ENCODE results near the gene UBR1. TPM values are rescaled to one million over a fixed set of nuclear protein-coding genes. Genes with fewer than 3 reads are reported as not detected.
"Not testable (repeated sequence)": the region's sequence is repeated elsewhere in the genome, so short reads cannot be mapped to it uniquely, and the experiment has no call there.

The UBR1 gene
- polyA plus RNA-seq, 3 donors: 4.8 to 9.8 (median 5.3) TPM

DNA sequence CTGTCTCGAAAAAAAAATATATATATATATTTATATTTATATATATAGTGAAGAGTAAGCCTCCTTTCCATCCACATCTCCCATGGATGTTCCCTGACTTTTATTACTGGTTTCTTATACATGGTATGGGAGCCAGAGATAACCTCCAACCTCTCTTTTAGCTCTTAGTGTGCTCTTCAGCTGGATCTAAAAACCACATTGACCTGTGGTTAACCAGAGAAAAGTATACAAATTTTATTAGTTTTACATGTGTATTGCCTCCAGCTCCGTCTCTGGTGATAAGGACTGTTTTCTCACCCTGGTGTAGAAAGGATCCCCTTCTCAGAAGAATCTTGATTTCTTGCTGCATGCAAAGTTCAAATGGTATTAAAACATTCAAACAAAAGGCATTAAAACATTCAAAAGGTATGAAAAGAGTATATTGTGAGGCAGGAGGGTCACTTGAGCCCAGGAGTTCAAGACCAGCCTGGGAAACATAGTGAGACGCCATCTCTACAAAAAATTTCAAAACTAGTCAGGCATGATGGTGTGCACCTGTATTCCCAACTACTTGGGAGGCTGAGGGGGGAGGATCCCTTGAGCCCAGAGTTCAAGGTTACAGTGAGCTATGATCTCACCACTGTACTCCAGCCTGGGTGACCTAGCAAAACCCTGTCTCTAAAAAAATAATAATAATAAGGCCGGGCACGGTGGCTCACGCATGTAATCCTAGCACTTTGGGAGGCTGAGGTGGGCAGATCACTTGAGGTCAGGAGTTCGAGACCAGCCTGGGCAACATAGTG lies 171.8 kb downstream of the UBR1 start:
- H3K27ac ChIP-seq (ENCODE audit: low read depth, low read length): no peak overlapping the region
- WGBS, 3 donors: 82 to 85% (median 82%) methylated on average over 7 of the region's 7 CpGs

GRCh38 chr15:42932833-42933515 lies 172.9 kb downstream of the UBR1 start:
- no peak overlapping the region for H3K27ac ChIP-seq (ENCODE audit: low read depth, low read length)
- WGBS, 3 donors: 90 to 97% (median 95%) methylated on average over 2 of the region's 2 CpGs

GRCh38 chr15:42931702-42932486 lies 173.9 kb downstream of the UBR1 start:
- H3K27ac ChIP-seq (ENCODE audit: low read depth, low read length): no peak overlapping the region
- WGBS, 3 donors: 79 to 83% (median 82%) methylated on average over 7 of the region's 7 CpGs

GRCh38 chr15:42929306-42929848 lies 176.5 kb downstream of the UBR1 start:
- WGBS, 3 donors: 77 to 80% (median 78%) methylated on average over 2 of the region's 2 CpGs
- H3K27ac ChIP-seq (ENCODE audit: low read depth, low read length): no peak overlapping the region

GRCh38 chr15:42921342-42921731 lies 184.5 kb downstream of the UBR1 start:
- no peak overlapping the region for H3K27ac ChIP-seq (ENCODE audit: low read depth, low read length)
- WGBS, 3 donors: 1 to 7% (median 4%) methylated on average over 19 of the region's 19 CpGs

- WGBS, 3 donors: 0 to 1% (median 0%) methylated on average over 49 to 72 of the region's 72 CpGs
- peak within 1 kb of the TSS; percentile 12 for H3K27ac ChIP-seq (ENCODE audit: low read depth, low read length)
Measured at GRCh38 chr15:42920519-42921341, 185.1 kb downstream of the UBR1 start, which contains the start of gene TTBK2. TTBK2 (minus strand) TSS chr15:42920778; CDS start chr15:42878617, 42,161 bp downstream.

- H3K27ac ChIP-seq (ENCODE audit: low read depth, low read length): peak overlapping the region; percentile 12
- 1% methylated on average over 34 to 40 of the region's 40 CpGs for WGBS, 3 donors
Measured at GRCh38 chr15:42919799-42920518, 185.9 kb downstream of the UBR1 start.

DNA sequence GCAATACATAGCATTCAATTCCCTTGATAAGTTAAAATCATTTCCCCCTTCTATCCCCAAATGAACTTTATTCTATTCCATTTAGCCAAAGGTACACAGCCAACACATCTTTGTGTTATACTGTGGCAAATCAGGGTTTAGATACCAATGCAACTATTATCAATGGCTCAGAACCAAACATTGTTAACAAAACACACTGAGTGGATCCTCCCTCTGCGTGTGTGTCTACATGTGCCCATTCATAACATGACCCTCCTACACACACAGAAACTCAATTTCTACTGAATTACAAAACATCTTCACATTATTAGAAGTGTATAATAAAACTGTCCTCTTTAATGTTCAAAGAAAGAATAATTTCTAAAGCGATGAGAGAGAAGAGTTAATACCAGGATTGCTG lies 186.5 kb downstream of the UBR1 start:
- WGBS, 3 donors: 41 to 60% (median 56%) methylated on average over 2 of the region's 2 CpGs
- no peak overlapping the region for H3K27ac ChIP-seq (ENCODE audit: low read depth, low read length)

DNA sequence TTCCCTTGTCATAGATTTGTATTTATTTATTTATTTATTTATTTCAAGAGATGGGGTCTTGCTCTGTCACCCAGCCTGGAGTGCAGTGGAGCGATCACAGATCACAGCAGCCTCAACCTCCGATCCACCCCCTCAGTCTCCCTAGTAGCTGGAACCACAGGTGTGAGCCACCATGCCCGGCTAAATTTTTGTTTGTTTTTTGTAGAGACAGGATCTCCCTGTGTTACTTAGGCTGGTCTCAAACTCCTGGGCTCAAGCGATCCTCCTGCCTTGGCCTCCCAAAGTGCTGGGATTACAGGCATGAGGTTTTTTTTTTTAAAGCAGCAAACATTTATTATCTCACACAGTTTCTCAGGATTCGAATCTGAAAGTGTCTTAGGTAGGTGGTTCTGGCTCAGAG lies 187.8 kb downstream of the UBR1 start:
- 80 to 95% (median 91%) methylated on average over 5 of the region's 5 CpGs for WGBS, 3 donors
- H3K27ac ChIP-seq (ENCODE audit: low read depth, low read length): no peak overlapping the region

GRCh38 chr15:42915654-42916315 lies 190.1 kb downstream of the UBR1 start:
- H3K27ac ChIP-seq (ENCODE audit: low read depth, low read length): no peak overlapping the region
- WGBS, 3 donors: 90 to 94% (median 90%) methylated on average over 3 of the region's 3 CpGs

DNA sequence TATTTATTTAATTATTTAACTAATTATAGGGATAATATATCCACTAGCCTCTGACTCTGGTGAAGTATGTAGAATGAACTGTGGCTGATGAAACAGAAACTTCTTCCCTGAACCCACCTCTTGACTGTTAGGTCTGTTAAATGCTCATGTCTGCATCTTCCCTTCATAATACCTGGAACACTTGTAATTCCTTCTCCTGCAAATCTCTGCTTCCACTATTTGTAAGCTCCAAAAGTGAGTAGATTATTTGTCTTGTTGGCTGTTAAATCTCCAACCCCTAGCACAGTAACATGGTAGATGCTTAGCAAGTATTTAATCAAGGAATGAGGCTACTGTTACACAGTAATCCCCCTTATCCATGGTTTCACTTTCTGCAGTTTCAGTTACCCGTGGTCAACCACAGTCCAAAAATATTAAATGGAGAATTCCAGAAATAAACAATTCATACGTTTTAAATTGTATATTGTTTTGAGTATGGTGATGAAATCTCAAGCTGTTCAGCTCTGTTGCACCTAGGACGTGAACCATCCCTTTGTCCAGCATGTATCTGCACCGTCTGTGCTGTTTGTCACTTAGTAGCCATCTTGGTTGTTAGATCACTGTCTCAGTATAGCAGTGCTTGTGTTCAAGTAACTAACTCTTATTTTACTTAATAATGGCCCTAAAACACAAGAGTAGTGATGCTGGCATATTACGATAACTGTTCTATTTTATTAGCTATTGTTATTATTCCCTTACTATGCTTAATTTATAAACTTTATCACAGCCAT lies 190.9 kb downstream of the UBR1 start:
- 50 to 78% (median 62%) methylated on average over 5 of the region's 5 CpGs for WGBS, 3 donors
- H3K27ac ChIP-seq (ENCODE audit: low read depth, low read length): no peak overlapping the region

DNA sequence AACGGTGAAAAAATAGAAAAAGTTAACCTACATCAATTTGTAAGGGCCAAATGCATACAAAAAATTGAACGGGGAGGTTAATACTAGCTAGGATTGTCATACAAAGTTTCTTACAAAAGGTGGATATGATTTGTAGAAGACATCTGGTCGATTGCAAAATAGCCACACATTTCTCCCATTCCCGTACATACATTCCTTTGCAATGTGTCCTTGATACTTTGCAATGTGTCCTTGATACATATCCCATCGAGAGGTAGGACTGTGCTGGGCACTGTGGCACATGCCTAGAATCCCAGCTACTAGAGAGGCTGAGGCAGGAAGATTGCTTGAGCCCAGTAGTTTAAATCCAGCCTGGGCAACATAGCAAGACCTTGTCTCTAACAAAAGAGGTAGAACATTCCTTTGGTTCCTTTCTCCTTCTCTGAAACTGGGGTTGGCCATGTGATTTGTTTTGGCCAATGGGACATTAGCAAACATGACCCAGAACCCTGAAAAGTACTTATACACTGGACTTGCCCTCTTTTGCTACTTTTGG lies 194.7 kb downstream of the UBR1 start:
- H3K27ac ChIP-seq (ENCODE audit: low read depth, low read length): no peak overlapping the region
- 77 to 88% (median 84%) methylated on average over 5 of the region's 5 CpGs for WGBS, 3 donors

GRCh38 chr15:42908538-42908937 lies 197.3 kb downstream of the UBR1 start:
- no peak overlapping the region for H3K27ac ChIP-seq (ENCODE audit: low read depth, low read length)
- 65 to 69% (median 67%) methylated on average over 2 of the region's 2 CpGs for WGBS, 3 donors

DNA sequence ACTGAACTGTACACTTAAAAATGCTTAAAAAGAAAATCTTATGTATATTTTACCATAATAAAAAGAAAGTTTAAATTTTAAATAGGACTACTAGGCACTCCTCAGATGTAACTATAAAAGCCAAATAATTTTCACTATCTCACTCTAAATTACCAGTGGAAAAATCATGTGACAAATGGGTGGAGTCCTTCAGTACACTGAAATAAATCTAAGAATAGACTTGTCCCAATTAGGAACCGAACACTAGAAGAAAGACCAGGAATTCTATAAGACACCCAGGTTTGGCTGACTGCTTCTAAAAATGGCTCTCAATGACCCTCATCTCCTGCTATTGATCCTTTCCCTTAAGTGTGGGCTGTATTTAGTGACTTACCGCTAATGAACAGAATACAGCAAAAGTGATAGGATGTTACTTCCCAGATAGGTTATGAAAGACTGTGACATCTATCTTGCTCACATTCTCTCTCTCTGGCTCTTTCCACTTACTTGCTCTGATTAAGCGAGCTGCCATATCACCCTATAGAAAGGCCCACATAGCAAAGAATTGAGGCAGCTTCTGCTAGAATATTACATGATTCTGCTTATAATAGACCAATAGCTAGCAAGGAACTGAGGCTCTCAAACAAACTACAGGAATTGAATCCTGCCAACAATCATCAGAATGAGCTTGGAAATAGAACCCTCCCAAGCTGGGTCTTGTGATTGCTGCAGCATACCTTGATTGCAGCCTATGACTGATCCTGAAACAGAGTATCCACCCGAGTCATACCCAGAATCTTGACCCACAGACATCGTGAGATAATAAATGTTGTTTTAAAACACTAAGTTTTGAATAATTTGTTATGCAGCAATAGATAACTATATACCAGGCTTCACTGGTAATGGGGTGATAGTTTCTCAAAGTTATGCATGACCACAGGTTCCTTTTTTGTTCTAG lies 202.2 kb downstream of the UBR1 start:
- H3K27ac ChIP-seq (ENCODE audit: low read depth, low read length): no peak overlapping the region
- 84 to 90% (median 86%) methylated on average over 5 of the region's 5 CpGs for WGBS, 3 donors

GRCh38 chr15:42893911-42894310 lies 211.9 kb downstream of the UBR1 start:
- 100% methylated on average over 1 of the region's 1 CpG for WGBS, 3 donors
- not testable (repeated sequence) for H3K27ac ChIP-seq (ENCODE audit: low read depth, low read length)
